ENCODE results near the gene RBM27. TPM values are rescaled to one million over a fixed set of nuclear protein-coding genes. Genes with fewer than 3 reads are reported as not detected.

RBM27 gene
- total RNA-seq, 4 donors from 2014 or later = 8.5 to 23.1 (median 13.9) TPM

DNA sequence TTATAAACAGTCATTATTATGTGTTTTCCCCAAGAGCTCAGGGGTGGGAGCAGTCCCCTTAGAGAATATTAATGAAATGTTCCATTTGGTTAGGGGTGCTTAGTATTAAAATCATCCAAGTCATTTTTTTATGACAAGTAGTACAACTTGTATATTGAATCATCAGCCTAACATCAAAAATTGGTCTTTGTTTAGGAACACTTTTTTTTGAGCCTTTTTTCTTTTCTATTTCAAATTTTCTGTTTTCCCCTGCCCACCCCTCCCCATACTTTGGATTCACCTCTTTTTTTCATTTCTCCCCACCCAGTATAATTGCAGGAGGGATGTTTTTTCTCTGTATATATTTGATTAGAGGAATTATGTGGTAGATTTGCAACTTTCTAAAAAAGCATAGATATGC lies 25.8 kb downstream of the RBM27 start:
- Histone ChIP-seq H3K4me1 (no peaks in the 10 kb centered on the region), H3K36me3 (peaks cover 0 to 96% (median 19%) of the 10 kb centered on the region in 3 donors), H3K27me3 (no peaks in the 10 kb centered on the region), H3K9me3 (no peaks in the 10 kb centered on the region), H3K27ac (no peak overlapping the region), H3K4me3 (no peak overlapping the region)
- no peak for DNase-seq
- intact Hi-C loops (cut with DNase I) = no loop called here
- no peak for TF ChIP-seq CTCF (IDR thresholded peaks at IDR 0.05)
- TF ChIP-seq POLR2A (IDR thresholded peaks at IDR 0.05) = no peak

DNA sequence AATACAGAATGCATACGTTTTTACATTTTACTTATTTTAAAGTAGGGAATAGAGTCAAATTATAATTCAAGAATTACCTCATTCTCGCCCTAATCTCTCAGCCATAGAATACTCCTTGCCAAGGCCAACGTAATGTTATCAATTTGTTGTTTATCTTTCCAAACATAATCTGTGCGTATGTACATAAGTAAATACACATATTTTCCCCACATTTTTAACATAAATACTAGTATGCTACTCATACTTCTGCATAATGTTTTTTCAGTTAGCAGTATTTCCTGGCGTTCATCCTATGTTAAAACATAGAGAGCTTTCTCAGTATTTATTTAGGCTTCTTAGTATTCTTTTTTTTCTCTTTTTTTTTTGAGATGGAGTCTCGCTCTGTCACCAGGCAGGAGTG lies 28.8 kb downstream of the RBM27 start:
- H3K27ac ChIP-seq = no peak overlapping the region
- no peak overlapping the region for H3K4me3 ChIP-seq
- no peaks in the 10 kb centered on the region for H3K27me3 ChIP-seq
- no peaks in the 10 kb centered on the region for H3K9me3 ChIP-seq
- WGBS, 2 donors = 92 to 94% methylated on average over 6 of the region's 6 CpGs
- no peak for DNase-seq
- intact Hi-C loops (cut with DNase I) = no loop called here
- peaks cover 0 to 98% (median 24%) of the 10 kb centered on the region in 3 donors for H3K36me3 ChIP-seq
- no peak for TF ChIP-seq CTCF (IDR thresholded peaks at IDR 0.05)
- no peaks in the 10 kb centered on the region for H3K4me1 ChIP-seq

GRCh38 chr5:146233441-146233840 lies 30.0 kb downstream of the RBM27 start:
- no peak overlapping the region for H3K4me3 ChIP-seq
- no peak for DNase-seq
- peaks cover 8 to 100% (median 35%) of the 10 kb centered on the region in 3 donors for H3K36me3 ChIP-seq
- 64 to 74% methylated on average over 5 of the region's 5 CpGs for WGBS, 2 donors
- intact Hi-C loops (cut with DNase I) = no loop called here
- TF ChIP-seq POLR2A (IDR thresholded peaks at IDR 0.05) = no peak
- TF ChIP-seq CTCF (IDR thresholded peaks at IDR 0.05) = no peak
- no peaks in the 10 kb centered on the region for H3K27me3 ChIP-seq
- H3K9me3 ChIP-seq = no peaks in the 10 kb centered on the region
- H3K4me1 ChIP-seq = no peaks in the 10 kb centered on the region
- H3K27ac ChIP-seq = no peak overlapping the region

DNA sequence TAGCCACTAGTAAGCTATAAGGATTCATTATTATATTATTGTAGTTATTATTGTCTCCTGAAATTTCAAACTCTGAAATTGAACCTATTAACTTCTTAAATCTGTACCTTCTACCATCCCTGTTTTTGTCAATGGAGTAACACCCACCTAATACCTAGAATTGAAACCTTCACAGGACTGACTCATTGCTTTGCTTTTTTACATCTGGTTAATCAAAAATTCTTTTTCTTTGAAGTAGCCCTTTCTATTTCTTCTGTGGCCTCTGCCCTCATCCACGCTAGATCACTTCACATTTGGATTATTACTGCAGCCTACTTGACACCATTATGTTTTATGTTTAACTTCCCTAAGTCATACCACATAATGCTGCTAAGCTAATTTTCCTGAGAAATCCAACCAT lies 35.6 kb downstream of the RBM27 start:
- TF ChIP-seq CTCF (IDR thresholded peaks at IDR 0.05) (no peak), POLR2A (IDR thresholded peaks at IDR 0.05) (no peak)
- Histone ChIP-seq H3K27me3 (no peaks in the 10 kb centered on the region), H3K9me3 (no peaks in the 10 kb centered on the region), H3K36me3 (peaks cover 8 to 95% (median 18%) of the 10 kb centered on the region in 3 donors), H3K4me1 (no peaks in the 10 kb centered on the region), H3K4me3 (no peak overlapping the region), H3K27ac (no peak overlapping the region)
- no peak for DNase-seq
- intact Hi-C loops (cut with DNase I) = no loop called here
- WGBS, 2 donors = 43 to 100% methylated on average over 1 of the region's 1 CpG

GRCh38 chr5:146240951-146241350 lies 37.5 kb downstream of the RBM27 start:
- intact Hi-C loops (cut with DNase I) = no loop called here
- TF ChIP-seq CTCF (IDR thresholded peaks at IDR 0.05) = no peak
- no peak for TF ChIP-seq POLR2A (IDR thresholded peaks at IDR 0.05)
- WGBS, 2 donors = 79 to 87% methylated on average over 2 of the region's 2 CpGs

More at GRCh38 chr5:146240951-146241350, 37.5 kb downstream of the RBM27 start:
- Histone ChIP-seq H3K4me3 (no peak overlapping the region), H3K9me3 (no peaks in the 10 kb centered on the region), H3K36me3 (peaks cover 8 to 95% (median 12%) of the 10 kb centered on the region in 3 donors), H3K27ac (no peak overlapping the region), H3K27me3 (no peaks in the 10 kb centered on the region), H3K4me1 (no peaks in the 10 kb centered on the region)
- no peak for DNase-seq
